ENCODE measurements around the gene PACSIN3.
A peak's percentile ranks its signal among the peaks of the same experiment; 100 is the strongest.
"Not testable (repeated sequence)": the region's sequence is repeated elsewhere in the genome, so short reads cannot be mapped to it uniquely, and the experiment has no call there.

The PACSIN3 gene

DNA sequence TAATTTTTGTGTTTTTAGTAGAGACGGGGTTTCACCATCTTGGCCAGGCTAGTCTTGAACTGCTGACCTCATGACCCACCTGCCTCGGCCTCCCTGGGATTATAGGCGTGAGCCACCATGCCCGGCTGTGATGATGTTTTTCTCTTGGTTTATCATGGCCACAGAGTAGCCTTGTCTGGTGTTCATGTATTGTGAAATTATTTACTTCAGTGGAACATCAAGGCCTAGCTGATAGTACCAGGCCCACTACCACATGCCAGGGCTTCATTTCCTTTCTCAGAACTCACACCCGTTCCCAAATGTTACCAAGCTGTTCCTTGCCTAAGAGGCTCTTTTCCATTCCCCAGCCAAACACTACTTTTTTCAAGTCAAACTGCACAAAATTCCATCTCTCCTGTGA lies 22.4 kb upstream of the PACSIN3 start:
- Mint-ChIP-seq H3K9me3 (no peaks in the 10 kb centered on the region), H3K27ac (no peak overlapping the region), H3K36me3 (ENCODE audit: low read depth) (no peaks in the 10 kb centered on the region), H3K27me3 (peaks cover 6% of the 10 kb centered on the region), H3K4me1 (ENCODE audit: low read depth) (no peaks in the 10 kb centered on the region), H3K4me3 (no peak overlapping the region)
- intact Hi-C loops (cut with micrococcal nuclease) = no loop called here

DNA sequence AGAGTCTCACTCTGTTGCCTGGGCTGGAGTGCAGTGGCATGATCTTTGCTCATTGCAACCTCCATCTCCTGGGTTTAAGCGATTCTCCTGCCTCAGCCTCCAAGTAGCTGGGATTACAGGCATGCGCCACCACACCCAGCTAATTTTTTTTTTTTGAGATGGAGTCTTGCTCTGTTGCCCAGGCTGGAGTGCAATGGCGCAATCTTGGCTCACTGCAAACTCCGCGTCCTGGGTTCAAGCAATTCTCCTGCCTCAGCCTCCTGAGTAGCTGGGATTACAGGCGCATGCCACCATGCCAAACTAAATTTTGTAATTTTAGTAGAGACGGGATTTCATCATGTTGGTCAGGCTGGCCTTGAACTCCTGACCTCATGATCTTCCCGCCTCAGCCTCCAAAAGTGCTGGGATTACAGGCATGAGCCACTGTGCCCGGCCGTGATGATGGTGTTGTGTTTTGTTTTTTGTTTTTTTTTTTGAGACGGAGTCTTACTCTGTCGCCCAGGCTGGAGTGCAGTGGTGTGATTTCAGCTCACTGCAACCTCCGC lies 21.8 kb upstream of the PACSIN3 start:
- H3K4me1 Mint-ChIP-seq (ENCODE audit: low read depth); H3K27ac Mint-ChIP-seq; H3K9me3 Mint-ChIP-seq; H3K27me3 Mint-ChIP-seq; H3K4me3 Mint-ChIP-seq; H3K36me3 Mint-ChIP-seq (ENCODE audit: low read depth); intact Hi-C loops (cut with micrococcal nuclease): not testable (repeated sequence)

DNA sequence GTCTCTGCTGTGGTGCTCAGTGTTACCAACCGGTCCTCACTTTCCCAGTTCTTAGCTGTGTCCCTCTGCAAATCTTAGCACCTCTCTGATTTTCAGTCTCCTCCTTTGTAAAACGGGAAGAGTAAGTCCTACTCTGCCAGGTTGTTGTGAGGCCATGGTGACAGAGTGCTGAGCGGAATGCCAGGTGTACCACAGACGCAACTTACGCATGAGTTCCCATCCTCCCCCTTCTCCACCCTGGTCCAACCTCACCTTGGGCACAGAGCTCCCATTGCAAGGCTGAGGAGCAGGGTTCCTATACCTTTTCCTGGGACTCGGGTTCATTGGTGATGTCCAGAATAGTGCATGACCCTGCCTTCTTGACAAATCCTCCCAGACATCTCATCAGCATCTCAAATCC lies 21.2 kb upstream of the PACSIN3 start:
- Mint-ChIP-seq H3K4me3 (no peak overlapping the region), H3K4me1 (ENCODE audit: low read depth) (no peaks in the 10 kb centered on the region), H3K27ac (no peak overlapping the region), H3K27me3 (peaks cover 6% of the 10 kb centered on the region), H3K9me3 (no peaks in the 10 kb centered on the region), H3K36me3 (ENCODE audit: low read depth) (no peaks in the 10 kb centered on the region)
- intact Hi-C loops (cut with micrococcal nuclease) = no loop called here

DNA sequence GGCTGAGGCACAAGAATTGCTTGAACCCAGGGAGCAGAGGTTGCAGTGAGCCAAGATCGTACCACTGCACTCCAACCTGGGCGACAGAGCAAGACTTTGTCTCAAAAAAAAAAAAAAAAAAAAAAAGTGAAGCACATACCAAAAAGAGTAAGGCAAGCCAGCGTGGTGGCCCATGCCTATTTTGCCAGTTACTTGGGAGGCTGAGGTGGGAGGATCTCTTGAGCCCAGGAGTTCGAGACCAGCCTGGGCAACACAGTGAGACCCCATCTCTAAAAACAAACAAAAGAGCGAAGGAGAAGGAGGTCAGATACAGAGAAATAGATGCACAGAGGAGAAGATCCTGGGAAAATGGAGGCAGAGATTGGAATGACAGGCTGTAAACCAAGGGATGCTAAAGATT lies 20.3 kb upstream of the PACSIN3 start:
- H3K36me3 Mint-ChIP-seq (ENCODE audit: low read depth); H3K9me3 Mint-ChIP-seq; H3K4me1 Mint-ChIP-seq (ENCODE audit: low read depth); H3K27me3 Mint-ChIP-seq; H3K4me3 Mint-ChIP-seq; intact Hi-C loops (cut with micrococcal nuclease); H3K27ac Mint-ChIP-seq: not testable (repeated sequence)

DNA sequence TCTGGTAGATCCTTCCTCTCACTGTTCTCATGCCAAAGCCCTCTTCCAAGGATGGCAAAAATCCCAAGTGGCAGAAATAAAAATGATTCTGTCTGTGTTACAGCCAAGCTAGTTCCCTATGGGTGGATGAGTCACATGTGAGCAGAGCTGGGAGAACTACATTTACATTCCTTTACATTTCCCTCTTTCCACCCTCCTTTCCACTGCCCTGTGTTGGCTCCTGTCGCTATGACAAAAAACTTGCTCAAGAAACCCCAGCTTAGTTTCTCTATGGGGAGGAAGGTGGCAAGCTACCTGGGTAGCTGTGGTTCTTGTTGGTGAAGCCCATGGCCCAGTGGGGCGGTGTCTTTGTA lies 18.4 kb upstream of the PACSIN3 start:
- H3K4me3 Mint-ChIP-seq = no peak overlapping the region
- no peaks in the 10 kb centered on the region for H3K36me3 Mint-ChIP-seq (ENCODE audit: low read depth)
- no peak overlapping the region for H3K27ac Mint-ChIP-seq
- no peaks in the 10 kb centered on the region for H3K4me1 Mint-ChIP-seq (ENCODE audit: low read depth)
- H3K9me3 Mint-ChIP-seq = no peaks in the 10 kb centered on the region
- intact Hi-C loops (cut with micrococcal nuclease) = no loop called here
- peaks cover 14% of the 10 kb centered on the region for H3K27me3 Mint-ChIP-seq

DNA sequence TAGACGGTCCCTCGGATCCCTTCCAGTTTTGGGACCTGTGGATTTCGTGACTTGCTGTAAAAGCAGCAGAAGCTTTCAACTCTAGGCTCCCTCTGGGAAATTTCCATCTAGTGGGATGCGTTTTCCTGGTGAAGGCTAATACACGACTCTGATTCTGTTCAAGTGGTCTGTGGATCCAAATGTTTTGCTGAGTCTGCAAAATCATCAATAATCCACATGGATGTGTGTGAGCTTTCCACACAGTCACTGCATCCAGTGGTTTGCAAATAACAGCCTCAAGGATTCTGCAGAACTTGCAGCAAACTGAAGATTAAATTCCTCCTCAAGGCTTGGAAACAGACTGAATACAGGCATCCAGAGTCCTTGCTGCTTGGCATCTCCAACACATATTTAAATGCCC lies 16.3 kb upstream of the PACSIN3 start:
- H3K4me3 Mint-ChIP-seq = no peak overlapping the region
- H3K4me1 Mint-ChIP-seq (ENCODE audit: low read depth) = no peaks in the 10 kb centered on the region
- H3K36me3 Mint-ChIP-seq (ENCODE audit: low read depth) = no peaks in the 10 kb centered on the region
- no peak overlapping the region for H3K27ac Mint-ChIP-seq
- intact Hi-C loops (cut with micrococcal nuclease) = no loop called here
- peaks cover 23% of the 10 kb centered on the region for H3K27me3 Mint-ChIP-seq
- no peaks in the 10 kb centered on the region for H3K9me3 Mint-ChIP-seq

DNA sequence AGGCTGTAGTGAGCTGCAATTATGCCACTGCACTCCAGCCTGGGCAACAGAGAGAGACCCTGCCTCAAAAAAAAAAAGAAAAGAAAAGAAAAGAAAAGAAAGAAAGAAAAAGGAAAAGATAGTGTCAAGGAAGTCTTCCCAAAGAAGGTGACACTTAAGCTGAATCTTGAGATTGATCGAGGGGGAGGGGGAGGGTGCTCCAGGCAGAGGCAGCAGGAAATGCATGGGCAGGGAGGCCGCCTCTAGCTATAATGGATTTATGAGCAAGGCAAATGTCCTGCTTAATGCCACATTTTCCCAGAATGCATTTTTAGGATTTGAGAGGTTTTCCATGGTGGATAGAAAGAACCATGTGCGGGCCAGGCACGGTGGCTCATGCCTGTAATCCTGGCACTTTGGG lies 14.8 kb upstream of the PACSIN3 start:
- H3K27ac Mint-ChIP-seq = no peak overlapping the region
- intact Hi-C loops (cut with micrococcal nuclease) = no loop called here
- peaks cover 24% of the 10 kb centered on the region for H3K27me3 Mint-ChIP-seq
- no peaks in the 10 kb centered on the region for H3K4me1 Mint-ChIP-seq (ENCODE audit: low read depth)
- H3K4me3 Mint-ChIP-seq = no peak overlapping the region
- H3K9me3 Mint-ChIP-seq = no peaks in the 10 kb centered on the region
- no peaks in the 10 kb centered on the region for H3K36me3 Mint-ChIP-seq (ENCODE audit: low read depth)

DNA sequence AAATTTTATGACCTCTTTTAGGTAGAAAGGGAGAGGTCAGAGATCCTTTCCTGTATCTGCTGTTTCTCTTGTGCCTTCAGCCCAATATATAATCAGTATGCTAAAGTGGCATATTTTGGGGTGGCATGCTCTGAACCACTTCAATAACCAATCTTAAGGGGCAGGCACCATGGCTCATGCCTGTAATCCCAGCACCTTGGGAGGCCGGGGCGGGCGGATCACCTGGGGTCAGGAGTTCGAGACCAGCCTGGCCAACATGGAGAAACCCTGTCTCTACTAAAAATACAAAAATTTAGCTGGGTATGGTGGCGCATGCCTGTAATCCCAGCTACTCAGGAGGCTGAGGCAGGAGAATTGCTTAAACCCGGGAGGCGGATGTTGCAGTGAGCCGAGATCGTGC lies 11.9 kb upstream of the PACSIN3 start:
- H3K4me3 Mint-ChIP-seq; H3K4me1 Mint-ChIP-seq (ENCODE audit: low read depth); H3K27ac Mint-ChIP-seq; intact Hi-C loops (cut with micrococcal nuclease); H3K36me3 Mint-ChIP-seq (ENCODE audit: low read depth); H3K9me3 Mint-ChIP-seq: not testable (repeated sequence)
- peaks cover 27% of the 10 kb centered on the region for H3K27me3 Mint-ChIP-seq

DNA sequence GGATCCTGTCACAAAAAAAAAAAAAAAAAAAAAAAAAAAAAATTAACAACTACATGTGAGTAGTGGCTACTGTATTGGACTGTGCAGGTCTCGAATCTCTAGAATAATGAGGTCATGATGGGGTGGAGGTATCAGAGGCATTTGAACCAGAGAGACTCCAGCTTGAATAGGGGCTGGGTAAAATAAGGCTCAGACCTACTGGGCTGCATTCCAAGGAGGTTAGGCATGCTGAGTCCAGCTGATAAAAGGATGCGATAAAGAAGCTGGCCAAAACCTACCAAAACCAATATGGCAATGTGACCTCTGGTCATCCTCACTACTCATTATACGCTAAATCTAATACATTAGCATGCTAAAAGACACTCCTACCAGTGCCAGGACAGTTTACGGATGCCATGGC lies 5.9 kb upstream of the PACSIN3 start:
- H3K4me1 Mint-ChIP-seq (ENCODE audit: low read depth) = peaks cover 7% of the 10 kb centered on the region
- H3K9me3 Mint-ChIP-seq = no peaks in the 10 kb centered on the region
- H3K27me3 Mint-ChIP-seq = peaks cover 52% of the 10 kb centered on the region
- H3K27ac Mint-ChIP-seq = no peak overlapping the region
- H3K36me3 Mint-ChIP-seq (ENCODE audit: low read depth) = no peaks in the 10 kb centered on the region
- H3K4me3 Mint-ChIP-seq = no peak overlapping the region
- intact Hi-C loops (cut with micrococcal nuclease) = no loop called here

DNA sequence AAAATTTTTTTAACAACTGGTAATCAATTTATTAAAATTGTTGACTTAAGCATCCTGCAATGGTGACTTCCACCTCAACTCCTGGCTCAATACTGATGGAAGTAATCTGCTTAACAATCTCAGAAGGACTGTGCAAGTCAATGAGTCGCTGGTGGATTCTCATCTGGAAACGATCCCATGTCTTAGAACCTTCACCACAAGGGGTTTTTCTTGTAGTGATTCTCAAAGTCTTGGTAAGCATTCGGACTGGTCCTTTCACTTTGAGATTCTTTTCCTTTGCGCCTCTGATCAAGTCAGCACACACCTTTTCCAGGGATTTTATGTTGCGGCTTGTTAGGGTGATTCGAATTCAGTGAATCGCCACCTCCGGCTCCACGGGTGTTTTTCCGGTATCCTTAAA lies 4.9 kb upstream of the PACSIN3 start:
- H3K27me3 Mint-ChIP-seq = peaks cover 57% of the 10 kb centered on the region
- H3K36me3 Mint-ChIP-seq (ENCODE audit: low read depth); H3K27ac Mint-ChIP-seq; H3K4me3 Mint-ChIP-seq; H3K9me3 Mint-ChIP-seq; intact Hi-C loops (cut with micrococcal nuclease): not testable (repeated sequence)
- H3K4me1 Mint-ChIP-seq (ENCODE audit: low read depth) = peaks cover 15% of the 10 kb centered on the region

DNA sequence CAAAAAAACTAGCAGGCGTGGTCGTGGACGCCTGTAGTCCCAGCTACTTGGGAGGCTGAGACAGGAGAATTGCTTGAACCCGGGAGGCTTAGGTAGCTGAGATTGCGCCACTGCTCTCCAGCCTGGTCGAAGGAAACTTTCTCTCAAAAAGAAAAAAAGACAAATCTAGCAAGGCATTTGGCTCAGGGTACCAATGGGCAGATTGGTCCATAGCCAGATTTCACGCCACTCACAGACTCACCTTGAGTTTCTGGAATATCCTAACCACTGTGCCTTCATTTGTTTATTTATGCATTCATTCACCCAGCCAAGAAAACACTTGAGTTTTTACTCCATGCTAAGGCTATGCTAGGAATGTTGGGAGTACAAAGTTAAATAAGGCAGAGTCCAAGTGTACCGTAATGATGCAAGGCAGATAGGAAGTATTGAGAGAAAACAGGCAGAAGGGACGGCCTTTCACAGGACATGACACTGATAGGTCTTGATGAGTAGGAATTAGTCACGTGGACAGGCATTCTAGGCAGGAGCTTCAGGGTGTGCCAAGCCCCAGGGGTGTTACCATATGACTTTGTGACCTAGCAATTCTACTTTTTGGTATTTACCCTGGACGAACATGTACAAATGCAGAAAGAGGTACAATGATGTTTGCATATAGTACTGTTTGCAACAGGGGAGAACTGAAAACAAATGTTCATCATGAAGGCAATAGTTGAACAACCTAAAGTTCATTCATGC lies 3.0 kb upstream of the PACSIN3 start:
- no peak overlapping the region for H3K4me3 Mint-ChIP-seq
- H3K27me3 Mint-ChIP-seq = peaks cover 72% of the 10 kb centered on the region
- H3K4me1 Mint-ChIP-seq (ENCODE audit: low read depth) = peaks cover 17% of the 10 kb centered on the region
- no peaks in the 10 kb centered on the region for H3K36me3 Mint-ChIP-seq (ENCODE audit: low read depth)
- H3K9me3 Mint-ChIP-seq = no peaks in the 10 kb centered on the region
- intact Hi-C loops (cut with micrococcal nuclease) = no loop called here
- H3K27ac Mint-ChIP-seq = no peak overlapping the region

DNA sequence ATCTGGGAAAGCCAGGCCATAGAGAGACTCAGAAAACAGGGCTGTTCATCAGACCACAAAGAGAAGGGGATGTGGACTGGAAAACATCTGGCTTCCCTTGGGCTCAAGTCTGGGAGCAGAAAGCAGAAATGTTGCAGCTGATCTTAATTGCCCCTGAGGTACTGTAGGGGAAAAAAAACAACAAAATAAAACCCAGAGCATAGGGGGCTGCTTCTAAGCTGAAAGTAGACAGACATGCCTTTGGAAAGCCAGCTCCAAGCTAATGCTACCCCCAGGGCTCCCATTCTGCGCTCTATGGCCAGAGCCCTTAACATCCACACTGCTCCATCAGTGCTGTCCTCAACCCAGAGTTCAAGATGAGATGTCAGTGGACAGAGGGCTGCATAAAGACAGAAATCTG lies 2.0 kb upstream of the PACSIN3 start:
- H3K27me3 Mint-ChIP-seq = peaks cover 80% of the 10 kb centered on the region
- H3K9me3 Mint-ChIP-seq = no peaks in the 10 kb centered on the region
- intact Hi-C loops (cut with micrococcal nuclease) = no loop called here
- H3K36me3 Mint-ChIP-seq (ENCODE audit: low read depth) = no peaks in the 10 kb centered on the region
- peaks cover 26% of the 10 kb centered on the region for H3K4me1 Mint-ChIP-seq (ENCODE audit: low read depth)
- no peak overlapping the region for H3K27ac Mint-ChIP-seq
- H3K4me3 Mint-ChIP-seq = no peak overlapping the region

DNA sequence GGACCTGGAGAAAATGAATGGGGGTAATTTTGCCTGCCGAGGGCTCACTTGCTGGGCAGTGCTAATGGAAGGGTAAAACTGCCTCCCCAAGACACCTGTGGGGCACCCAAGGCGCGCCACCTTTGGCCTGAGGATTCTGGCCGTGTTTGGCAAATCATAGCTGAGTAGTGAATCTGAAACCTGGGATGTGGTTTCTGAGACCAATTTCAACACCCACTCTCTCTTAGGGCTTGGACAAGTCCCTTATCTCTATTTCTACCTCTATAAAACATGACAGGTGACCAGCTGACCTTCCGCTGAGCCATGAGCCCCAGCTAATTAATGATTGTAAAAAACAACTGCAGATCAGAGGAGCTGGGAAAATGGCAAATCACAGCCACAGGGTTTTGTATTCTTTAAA lies 1.5 kb upstream of the PACSIN3 start:
- Mint-ChIP-seq H3K27me3 (peaks cover 79% of the 10 kb centered on the region), H3K4me1 (ENCODE audit: low read depth) (peaks cover 28% of the 10 kb centered on the region), H3K9me3 (no peaks in the 10 kb centered on the region), H3K36me3 (ENCODE audit: low read depth) (no peaks in the 10 kb centered on the region), H3K27ac (no peak overlapping the region), H3K4me3 (no peak overlapping the region)
- intact Hi-C loops (cut with micrococcal nuclease) = no loop called here

DNA sequence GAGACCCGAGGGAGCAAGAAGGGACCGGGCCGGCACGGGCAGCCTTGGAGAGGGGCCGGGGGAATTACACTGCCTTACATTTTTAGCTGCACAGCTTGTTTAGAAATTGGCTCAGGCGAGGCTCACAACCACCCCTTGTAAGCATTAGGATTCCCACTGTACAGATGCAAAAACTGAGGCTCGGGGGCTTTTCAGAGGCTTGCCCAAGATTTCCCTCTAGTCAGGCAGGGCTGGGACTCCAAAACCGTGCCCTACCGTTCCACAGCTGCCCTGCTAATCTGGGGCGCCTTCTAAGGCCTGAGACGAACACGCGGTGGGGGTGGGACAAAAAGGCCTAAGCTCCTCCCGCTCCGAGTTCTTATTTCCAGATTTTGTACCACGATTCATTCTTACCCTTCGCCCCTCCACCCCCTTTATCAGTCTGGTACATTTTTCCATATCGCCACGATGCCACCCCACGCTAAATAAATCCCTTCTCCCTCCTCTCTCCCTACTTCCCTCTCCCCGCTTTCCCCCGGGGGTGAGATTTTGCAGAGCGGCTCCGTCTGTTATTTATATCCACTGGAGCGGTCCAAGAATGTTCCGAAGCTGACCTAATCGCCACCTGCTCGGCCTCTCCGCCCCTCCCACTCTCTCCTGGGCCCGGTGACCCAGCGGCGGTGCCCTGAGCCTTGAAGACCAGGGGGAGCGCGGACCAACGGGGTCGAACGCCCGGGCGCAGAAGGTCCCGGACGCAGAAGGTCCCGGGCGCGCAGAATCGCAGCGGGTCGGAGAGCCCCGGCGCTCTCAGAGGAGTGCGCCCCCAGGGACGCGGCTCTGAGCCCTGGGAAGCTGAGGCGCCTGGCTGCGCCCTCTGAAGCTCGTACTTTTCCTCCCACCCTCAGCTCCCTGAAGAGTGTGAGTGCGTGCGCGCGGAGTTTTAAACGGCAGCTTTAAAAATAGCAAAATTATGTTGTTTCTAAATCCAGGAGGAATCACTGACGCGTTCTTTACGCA lies 764 bp upstream of the PACSIN3 start:
- Mint-ChIP-seq H3K4me3 (peak overlapping the region; percentile 74), H3K4me1 (ENCODE audit: low read depth) (peaks cover 28% of the 10 kb centered on the region), H3K36me3 (ENCODE audit: low read depth) (no peaks in the 10 kb centered on the region), H3K9me3 (no peaks in the 10 kb centered on the region), H3K27me3 (peaks cover 77% of the 10 kb centered on the region), H3K27ac (no peak overlapping the region)
- intact Hi-C loops (cut with micrococcal nuclease) = no loop called here
